Gastrocnemius medialis (tissue), 4 donors: Measurements from ENCODE around the gene PABPC1L. TPM values are rescaled to one million over a fixed set of nuclear protein-coding genes. Genes with fewer than 3 reads are reported as not detected.
"Not testable (repeated sequence)": the region's sequence is repeated elsewhere in the genome, so short reads cannot be mapped to it uniquely, and the experiment has no call there.

Experiments used
- ATAC-seq, 2 donors: fragments of 150-250 bp; one replicate each; pipeline ENCODE4 v1.9.1; 2016
- DNase-seq, 2 donors: peaks; one replicate each; pipeline ENCODE4 v3.0.0-alpha.2; 2019
- H3K27ac ChIP-seq, 4 donors: fragments of 200-600 bp; sonication (generic); 1 replicate in 1 of 4; 2 replicates in 3 of 4; pipeline ENCODE4 v1.5.1; 2016 to 2018; ENCODE audit warnings: mild to moderate bottlenecking in 2 of 4, moderate library complexity in 1 of 4
- H3K27me3 ChIP-seq, 3 donors: fragments of 200-600 bp; sonication (generic) in 2 of 3; 1 replicate in 1 of 3; 2 replicates in 2 of 3; pipeline versions ENCODE4 v1.5.1 to v1.6.0; 2016 to 2019; ENCODE audit warnings: mild to moderate bottlenecking in 1 of 3, moderate library complexity in 1 of 3
- H3K36me3 ChIP-seq, 2 donors: fragments of 200-600 bp; sonication (generic) in 1 of 2; one replicate each; pipeline ENCODE4 v1.5.1; 2017 to 2018
- H3K4me1 ChIP-seq, 2 donors: fragments of 200-600 bp; sonication (generic) in 1 of 2; one replicate each; pipeline ENCODE4 v1.5.1; 2016 to 2017; ENCODE audit warnings: mild to moderate bottlenecking in 2 of 2
- H3K4me3 ChIP-seq, 4 donors: fragments of 200-600 bp; sonication (generic) in 3 of 4; 1 replicate in 1 of 4; 2 replicates in 3 of 4; pipeline ENCODE4 v1.5.1; 2016 to 2019; ENCODE audit warnings: mild to moderate bottlenecking in 2 of 4
- H3K9me3 ChIP-seq, 3 donors: fragments of 200-600 bp; sonication (generic) in 2 of 3; 1 replicate in 1 of 3; 2 replicates in 2 of 3; pipeline ENCODE4 v1.5.1; 2016 to 2019
- POLR2A ChIP-seq, 2 donors: fragments of 450-650 bp; IDR thresholded peaks; one replicate each; pipeline ENCODE4 v1.6.1; 2017; ENCODE audit warnings: antibody characterized with exemption in 2 of 2, mild to moderate bottlenecking in 2 of 2, moderate library complexity in 2 of 2
- in situ Hi-C, 4 donors: fragments of 200-750 bp; cut with MboI; loops; one replicate each; pipeline versions ENCODE4 v1.15.0 to v1.8.0; 2017; ENCODE audit warnings: low sequenced_read_pairs in 4 of 4
- intact Hi-C: fragments of 100-400 bp; cut with DNase I; formaldehyde crosslinking; loops from one replicate; pipeline ENCODE4 v1.15.1; 2023; ENCODE audit warnings: low total_unique reads
- total RNA-seq, 4 donors: library from RNA; depleted of rRNA; stranded (reverse); fragments of >200 nt; gene quantifications; one replicate each; pipeline versions ENCODE4 v1.1.0 to v1.2.3, GENCODE V29; 2016
- TF ChIP-seq, protein P1 (sequence below), 5 experiments: fragments of 450-650 bp in 3 of 5; fragments of 200-600 bp in 2 of 5; sonication (generic) in 2 of 5; IDR thresholded peaks in 4 of 5; conservative IDR thresholded peaks in 1 of 5; 1 replicate in 4 of 5; 2 replicates in 1 of 5; pipeline ENCODE4 v1.5.1; 2016 to 2019; ENCODE audit warnings: antibody characterized with exemption in 5 of 5, mild to moderate bottlenecking in 3 of 5, moderate library complexity in 3 of 5

Gene PABPC1L
- 1 to 10 TPM in 1 of 4 donors, under 1 TPM in 3; 0.22 to 3.8 (median 0.54) TPM for total RNA-seq

DNA sequence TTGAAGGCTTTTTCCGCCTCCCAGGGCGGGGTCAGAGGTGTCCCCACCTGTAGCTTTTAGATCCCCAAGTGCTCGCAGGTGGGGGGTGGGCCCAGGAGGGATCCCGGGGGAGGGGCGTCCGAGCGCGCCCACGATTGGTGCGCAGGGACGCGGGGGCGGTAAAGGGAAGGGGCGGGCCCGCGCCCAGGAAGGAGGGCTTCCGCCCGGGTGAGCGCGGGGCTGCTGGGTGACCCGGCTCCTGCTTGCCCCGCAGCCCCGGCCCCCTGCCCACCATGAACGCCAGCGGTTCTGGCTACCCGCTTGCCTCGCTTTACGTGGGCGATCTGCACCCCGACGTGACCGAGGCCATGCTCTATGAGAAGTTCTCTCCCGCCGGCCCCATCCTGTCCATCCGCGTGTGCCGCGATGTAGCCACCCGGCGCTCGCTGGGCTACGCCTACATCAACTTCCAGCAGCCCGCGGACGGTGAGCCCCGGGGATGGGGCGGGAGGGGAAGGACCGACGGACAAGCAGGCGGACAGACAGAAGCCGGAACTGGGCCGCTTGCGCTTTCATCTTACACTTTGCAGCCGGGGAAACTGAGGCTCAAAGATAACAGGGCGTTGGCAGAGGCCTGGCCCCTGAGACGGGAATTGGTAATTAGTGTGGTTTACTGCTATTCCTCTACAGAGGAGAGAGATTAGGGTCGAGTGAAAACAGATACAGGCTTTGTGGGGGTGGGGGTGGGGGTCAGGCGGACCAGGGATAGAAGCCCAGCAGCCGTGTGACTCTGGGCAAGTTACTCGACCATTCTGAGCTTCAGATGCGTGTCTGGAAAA, at the start of gene PABPC1L:
PABPC1L (plus strand) TSS at position 189 of the 818 bp plus-strand sequence; CDS start at position 273, 84 bp downstream.
- DNase-seq: no peak
- Histone ChIP-seq H3K27ac (no peak within 1 kb of the TSS), H3K4me3 (peak within 1 kb of the TSS; percentile 49 to 67 (median 57)), H3K27me3 (peaks cover 0 to 10% (median 9%) of the 10 kb centered on the region in 3 donors), H3K36me3 (peaks cover 0 to 32% of the 10 kb centered on the region in 2 donors), H3K9me3 (no peaks in the 10 kb centered on the region), H3K4me1 (peaks cover 0 to 6% of the 10 kb centered on the region in 2 donors)
- ATAC-seq: peak in 1 of 2 donors; percentile 21
- no peak for TF ChIP-seq POLR2A (IDR thresholded peaks at IDR 0.05)
- TF ChIP-seq, protein P1, sequence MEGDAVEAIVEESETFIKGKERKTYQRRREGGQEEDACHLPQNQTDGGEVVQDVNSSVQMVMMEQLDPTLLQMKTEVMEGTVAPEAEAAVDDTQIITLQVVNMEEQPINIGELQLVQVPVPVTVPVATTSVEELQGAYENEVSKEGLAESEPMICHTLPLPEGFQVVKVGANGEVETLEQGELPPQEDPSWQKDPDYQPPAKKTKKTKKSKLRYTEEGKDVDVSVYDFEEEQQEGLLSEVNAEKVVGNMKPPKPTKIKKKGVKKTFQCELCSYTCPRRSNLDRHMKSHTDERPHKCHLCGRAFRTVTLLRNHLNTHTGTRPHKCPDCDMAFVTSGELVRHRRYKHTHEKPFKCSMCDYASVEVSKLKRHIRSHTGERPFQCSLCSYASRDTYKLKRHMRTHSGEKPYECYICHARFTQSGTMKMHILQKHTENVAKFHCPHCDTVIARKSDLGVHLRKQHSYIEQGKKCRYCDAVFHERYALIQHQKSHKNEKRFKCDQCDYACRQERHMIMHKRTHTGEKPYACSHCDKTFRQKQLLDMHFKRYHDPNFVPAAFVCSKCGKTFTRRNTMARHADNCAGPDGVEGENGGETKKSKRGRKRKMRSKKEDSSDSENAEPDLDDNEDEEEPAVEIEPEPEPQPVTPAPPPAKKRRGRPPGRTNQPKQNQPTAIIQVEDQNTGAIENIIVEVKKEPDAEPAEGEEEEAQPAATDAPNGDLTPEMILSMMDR (IDR thresholded peaks at IDR 0.05 in 4 of 5, conservative IDR thresholded peaks at IDR 0.05 in 1 of 5): no peak
- intact Hi-C loops (no loop called here), in situ Hi-C loops (no loop called here)

DNA sequence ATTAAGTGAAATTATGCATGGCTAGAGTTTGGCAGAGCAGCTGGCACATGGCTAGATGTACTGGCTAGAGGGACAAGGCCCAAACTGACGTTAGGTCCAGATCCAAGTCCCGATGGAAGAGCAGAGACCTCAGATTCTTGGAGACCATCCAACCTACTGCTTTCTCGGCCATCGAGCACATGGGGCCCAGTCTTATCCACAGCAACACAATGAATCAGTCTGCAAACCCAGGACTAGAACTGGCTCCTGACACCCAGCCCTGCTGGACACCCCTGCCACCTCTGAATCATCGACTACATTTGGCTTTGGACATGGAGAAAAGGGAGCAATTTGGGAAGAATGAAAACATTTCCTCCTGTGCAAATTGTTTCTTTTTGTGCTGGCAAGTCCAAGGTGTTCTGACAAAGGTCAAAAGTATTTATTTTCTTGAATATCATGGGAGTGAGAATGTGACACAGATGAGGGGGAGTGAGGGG, 48.3 kb upstream of the PABPC1L start:
- Histone ChIP-seq H3K9me3 (no peaks in the 10 kb centered on the region), H3K27me3 (no peaks in the 10 kb centered on the region), H3K36me3 (no peaks in the 10 kb centered on the region), H3K4me1 (peaks cover 6 to 9% of the 10 kb centered on the region in 2 donors), H3K27ac (peak overlapping the region in 1 of 4 donors; percentile 11), H3K4me3 (no peak overlapping the region)
- ATAC-seq (peak; percentile 78 to 88), DNase-seq (peak; percentile 18 to 48)
- in situ Hi-C loops (loop anchor here in 3 of 4 donors (10.0 kb wide), 2 partner anchors 117 to 177 kb away; partner anchors contain the start of gene KCNK15 (in 2 of the 3)), intact Hi-C loops (no loop called here)
- no peak for TF ChIP-seq POLR2A (IDR thresholded peaks at IDR 0.05)
- TF ChIP-seq, protein P1 (IDR thresholded peaks at IDR 0.05 in 4 of 5, conservative IDR thresholded peaks at IDR 0.05 in 1 of 5): no peak

DNA sequence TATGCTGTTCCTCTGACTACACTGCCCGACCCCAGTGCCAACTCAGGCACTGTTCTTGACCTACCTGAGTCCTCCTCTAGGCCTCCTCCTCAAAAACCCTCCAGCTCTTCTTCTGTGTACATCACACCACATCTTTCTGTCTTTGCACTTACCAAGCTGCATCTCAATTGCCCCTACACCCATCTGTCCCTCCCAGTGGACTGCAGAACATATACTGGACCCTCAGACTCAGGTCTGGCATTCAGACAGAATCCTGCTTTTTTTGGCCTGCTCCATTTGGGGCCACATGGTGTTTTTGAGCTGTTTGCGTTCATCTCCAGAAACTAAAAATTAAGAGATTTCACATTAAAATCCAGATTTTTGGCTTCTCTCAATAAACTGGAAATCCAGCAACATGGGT, 47.6 kb upstream of the PABPC1L start:
- intact Hi-C loops (no loop called here), in situ Hi-C loops (loop anchor here in 3 of 4 donors (10.0 kb wide), 2 partner anchors 117 to 177 kb away; partner anchors contain the start of gene KCNK15 (in 2 of the 3))
- H3K9me3 ChIP-seq: no peaks in the 10 kb centered on the region
- H3K27ac ChIP-seq: peak overlapping the region in 3 of 4 donors; percentile 18 to 47 (median 43)
- no peak overlapping the region for H3K4me3 ChIP-seq
- no peaks in the 10 kb centered on the region for H3K36me3 ChIP-seq
- no peak for DNase-seq
- TF ChIP-seq POLR2A (IDR thresholded peaks at IDR 0.05): no peak
- TF ChIP-seq, protein P1 (IDR thresholded peaks at IDR 0.05 in 4 of 5, conservative IDR thresholded peaks at IDR 0.05 in 1 of 5): no peak
- no peak for ATAC-seq
- H3K27me3 ChIP-seq: no peaks in the 10 kb centered on the region
- H3K4me1 ChIP-seq: peaks cover 6 to 10% of the 10 kb centered on the region in 2 donors

DNA sequence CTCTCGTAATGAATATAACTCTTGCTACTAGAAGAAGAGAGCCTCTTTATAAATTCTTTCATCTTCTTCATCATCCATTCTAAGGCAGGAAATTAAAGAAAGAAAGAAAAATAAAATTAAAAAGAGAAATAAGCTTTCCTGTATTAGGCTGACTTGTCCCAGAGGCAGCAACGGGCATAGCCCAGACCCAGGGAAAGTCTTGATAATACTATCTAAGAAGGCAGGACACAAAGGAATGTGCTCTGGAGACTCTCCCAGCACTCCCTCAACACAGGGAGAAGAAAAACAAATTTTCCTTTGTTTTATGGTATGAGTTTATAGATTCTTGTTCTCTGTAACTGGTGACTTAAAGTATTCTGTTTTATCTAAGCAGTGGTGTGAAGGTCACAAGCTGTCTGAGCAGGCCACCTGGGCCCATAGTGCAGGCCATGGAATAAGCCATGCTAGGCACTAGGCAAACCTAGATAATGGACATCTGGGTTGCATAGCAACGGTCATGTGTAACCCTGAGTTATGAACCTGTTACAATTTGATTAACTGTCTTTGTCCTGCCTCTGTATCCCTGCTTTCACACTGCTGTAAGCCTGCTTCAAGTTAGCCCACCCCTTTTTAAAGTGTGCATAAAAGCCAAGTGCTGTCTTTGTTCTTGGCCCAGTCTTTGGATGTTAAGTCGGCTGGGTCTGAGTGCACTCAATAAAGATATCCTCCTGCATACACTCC, 46.3 kb upstream of the PABPC1L start:
- H3K4me3 ChIP-seq, H3K27me3 ChIP-seq, H3K36me3 ChIP-seq, H3K27ac ChIP-seq, ATAC-seq, DNase-seq, intact Hi-C loops, H3K9me3 ChIP-seq: not testable (repeated sequence)
- peaks cover 6 to 15% of the 10 kb centered on the region in 2 donors for H3K4me1 ChIP-seq
- in situ Hi-C loops: loop anchor here in 3 of 4 donors (10.0 kb wide), 2 partner anchors 119 to 179 kb away; partner anchors contain the start of gene KCNK15 (in 2 of the 3)

DNA sequence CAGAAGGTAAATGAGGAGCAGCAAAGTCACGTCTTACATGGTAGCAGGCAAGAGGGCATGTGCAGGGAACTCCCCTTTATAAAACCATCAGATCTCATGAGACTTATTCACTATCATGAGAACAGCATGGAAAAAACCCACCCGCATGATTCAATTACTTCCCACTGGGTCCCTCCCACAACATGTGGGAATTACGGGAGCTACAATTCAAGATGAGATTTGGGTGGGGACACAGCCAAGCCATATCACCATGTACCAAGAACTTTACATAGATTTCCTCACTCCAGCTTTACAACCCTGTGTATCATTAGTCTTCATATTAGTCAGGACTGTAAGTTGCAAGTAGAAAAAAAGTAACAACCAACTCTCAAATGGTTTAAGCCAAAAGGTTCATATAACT, 45.4 kb upstream of the PABPC1L start:
- H3K4me1 ChIP-seq: peaks cover 6 to 15% of the 10 kb centered on the region in 2 donors
- in situ Hi-C loops: loop anchor here in 3 of 4 donors (10.0 kb wide), 2 partner anchors 120 to 180 kb away; partner anchors contain the start of gene KCNK15 (in 2 of the 3)
- DNase-seq, H3K27me3 ChIP-seq, H3K9me3 ChIP-seq, H3K36me3 ChIP-seq, ATAC-seq, H3K4me3 ChIP-seq, intact Hi-C loops, H3K27ac ChIP-seq: not testable (repeated sequence)
